GM19239 (cell line): Measurements from ENCODE around the gene ZNRF4.

Experiments
- DNase-seq: peaks from one replicate; pipeline ENCODE4 v3.0.0; 2011; ENCODE audit warnings: low spot score; ENCODE audit not compliant: insufficient read length
- FAIRE-seq: peaks from 2 replicates; lab custom pipeline; 2011; peaks lifted over from hg19 to GRCh38; lab: Jason Lieb, UNC

ZNRF4 gene

GRCh38 chr19:5497297-5497696, 42.1 kb downstream of the ZNRF4 start:
- FAIRE-seq (no peak), DNase-seq (no peak)

DNA sequence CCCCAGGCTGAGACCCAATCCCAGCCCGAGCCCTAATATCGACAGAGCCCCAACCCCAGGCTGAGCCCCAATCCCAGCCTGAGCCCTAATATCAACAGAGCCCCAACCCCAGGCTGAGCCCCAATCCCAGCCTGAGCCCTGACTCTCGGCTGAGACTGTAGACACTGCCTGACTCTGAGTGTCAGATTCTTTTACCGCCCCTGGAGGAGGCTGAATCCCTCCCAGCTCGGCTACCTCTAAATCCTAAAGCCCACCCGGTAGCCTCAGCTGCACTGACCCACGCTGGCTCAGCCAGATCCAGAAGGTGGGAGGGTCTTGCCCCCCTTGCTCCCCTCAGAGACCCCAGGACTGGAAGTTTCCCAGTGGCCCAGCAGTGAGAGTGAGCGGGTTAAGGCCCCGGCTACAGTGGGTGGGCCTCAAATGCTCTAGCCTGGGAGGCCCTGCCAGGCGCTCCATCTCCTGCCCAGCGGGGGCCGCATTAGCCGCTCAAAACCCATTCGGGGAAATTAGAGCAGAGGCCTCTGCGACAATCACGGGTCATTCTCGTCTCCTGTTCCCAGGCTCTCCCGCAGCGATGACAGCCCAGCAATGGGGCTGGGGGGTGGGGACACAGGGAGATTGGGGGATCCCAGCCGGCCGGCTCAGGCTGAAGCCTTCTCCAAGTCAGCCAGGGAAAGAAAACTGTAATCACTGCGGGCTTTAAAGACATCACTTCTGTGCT, 43.8 kb downstream of the ZNRF4 start:
- no peak for FAIRE-seq

DNA sequence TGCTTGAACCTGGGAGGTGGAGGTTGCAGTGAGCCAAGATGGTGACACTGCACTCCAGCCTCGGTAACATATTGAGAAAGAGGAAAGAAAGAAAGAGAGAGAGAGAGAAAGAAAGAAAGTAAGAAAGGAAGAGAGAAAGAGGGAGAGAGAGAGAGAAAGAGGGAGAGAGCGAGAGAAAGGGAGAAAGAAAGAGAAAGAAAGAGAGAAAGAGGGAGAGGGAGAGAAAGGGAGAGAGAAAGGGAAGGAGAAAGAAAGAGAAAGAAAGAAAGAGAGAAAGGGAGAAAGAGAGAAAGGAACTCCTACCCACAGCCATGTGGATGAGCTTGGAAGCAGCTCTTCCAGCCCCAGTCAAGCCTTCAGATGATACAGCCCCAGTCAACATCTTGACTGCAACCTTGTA, 46.7 kb downstream of the ZNRF4 start:
- DNase-seq (no peak), FAIRE-seq (no peak)

More for the DNA sequence above, 43.8 kb downstream of the ZNRF4 start:
- DNase-seq = no peak

DNA sequence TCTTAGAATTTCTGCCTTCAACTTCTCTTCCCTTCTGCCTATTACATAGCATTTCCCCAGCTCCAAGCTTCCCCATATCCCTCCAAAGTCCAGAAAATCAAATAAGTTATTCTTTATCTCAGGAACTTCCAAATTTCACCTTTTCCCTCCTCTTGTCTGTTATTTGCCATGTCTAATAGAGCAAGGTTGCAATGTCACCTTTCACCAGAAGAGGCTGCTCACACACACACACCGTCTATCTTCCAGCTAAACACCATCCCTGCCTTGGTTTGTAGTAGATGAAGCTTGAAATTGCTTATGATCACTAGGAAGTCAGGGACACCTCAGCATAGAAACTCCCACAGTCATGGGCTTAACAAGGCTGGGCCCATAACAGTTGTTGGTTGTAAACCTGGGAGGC, 48.4 kb downstream of the ZNRF4 start:
- FAIRE-seq (no peak), DNase-seq (no peak)

DNA sequence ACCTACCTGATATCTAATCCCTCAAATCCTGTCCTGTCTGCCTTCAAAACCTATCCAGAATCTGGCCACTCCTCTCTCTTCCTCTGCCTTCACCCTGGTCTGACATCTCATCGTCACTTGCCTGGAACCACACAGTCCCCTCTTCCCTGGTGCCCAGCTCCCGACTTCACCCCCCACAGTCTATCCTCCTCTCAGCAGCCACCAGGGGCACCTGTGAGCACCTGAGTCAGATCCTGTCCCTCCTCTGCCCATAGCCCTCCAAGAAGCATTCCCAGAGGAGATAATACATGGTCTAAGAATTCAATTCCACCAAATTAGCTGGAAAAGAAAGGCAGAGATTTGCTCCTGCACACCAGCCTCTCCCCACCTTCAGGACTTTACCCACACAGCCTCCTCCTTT, 48.9 kb downstream of the ZNRF4 start:
- DNase-seq (no peak), FAIRE-seq (no peak)
